Measurements from ENCODE around the gene AGAP1.
A peak's percentile ranks its signal among the peaks of the same experiment; 100 is the strongest.

AGAP1 gene

GRCh38 chr2:235669983-235670962 is 176.4 kb downstream of the AGAP1 start:
- DNase-seq = peak; percentile 43 to 71

GRCh38 chr2:235670974-235671787 is 177.3 kb downstream of the AGAP1 start:
- no peak for DNase-seq

- no peak for DNase-seq
Observed at GRCh38 chr2:235672720-235673119, 178.9 kb downstream of the AGAP1 start.

- no peak for DNase-seq
Observed at GRCh38 chr2:235674146-235674545, 180.3 kb downstream of the AGAP1 start.

- DNase-seq = no peak
Observed at GRCh38 chr2:235674812-235675211, 181.0 kb downstream of the AGAP1 start.

- no peak for DNase-seq
Observed at GRCh38 chr2:235675678-235676535, 182.1 kb downstream of the AGAP1 start.

GRCh38 chr2:235676536-235676799 is 182.6 kb downstream of the AGAP1 start:
- DNase-seq = no peak

GRCh38 chr2:235677276-235677788 is 183.5 kb downstream of the AGAP1 start:
- peak; percentile 31 to 48 for DNase-seq

GRCh38 chr2:235677937-235678336 is 184.1 kb downstream of the AGAP1 start:
- peak in 1 of 2 donors; percentile 18 for DNase-seq

- no peak for DNase-seq
Observed at GRCh38 chr2:235678712-235679111, 184.9 kb downstream of the AGAP1 start.

GRCh38 chr2:235679471-235679870 is 185.6 kb downstream of the AGAP1 start:
- DNase-seq = no peak

- no peak for DNase-seq
Observed at GRCh38 chr2:235685024-235685721, 191.3 kb downstream of the AGAP1 start.

- peak in 1 of 2 donors; percentile 32 for DNase-seq
Observed at GRCh38 chr2:235688511-235689426, 194.9 kb downstream of the AGAP1 start.

GRCh38 chr2:235689427-235689853 is 195.6 kb downstream of the AGAP1 start:
- peak in 1 of 2 donors; percentile 38 for DNase-seq

- DNase-seq = no peak
Observed at GRCh38 chr2:235690082-235690808, 196.4 kb downstream of the AGAP1 start.

GRCh38 chr2:235690809-235691450 is 197.1 kb downstream of the AGAP1 start:
- no peak for DNase-seq

- DNase-seq = no peak
Observed at GRCh38 chr2:235692076-235692475, 198.2 kb downstream of the AGAP1 start.

GRCh38 chr2:235692671-235693171 is 198.9 kb downstream of the AGAP1 start:
- DNase-seq = no peak

GRCh38 chr2:235693279-235693678 is 199.4 kb downstream of the AGAP1 start:
- no peak for DNase-seq
